ENCODE data around the gene TTC28.

The TTC28 gene

GRCh38 chr22:27994481-27995331 lies 684.9 kb downstream of the TTC28 start:
- CTCF ChIA-PET, result interaction anchor here (2.8 to 20.1 kb wide), 2 partner anchors 10 to 115 kb away, joined by 9 to 514 read pairs; no protein-coding TSS in a partner anchor
- H3K4me3 ChIP-seq (ENCODE audit: low read depth, low read length), result no peak overlapping the region
- POLR2A ChIA-PET, result no interaction called here
- TF ChIP-seq, protein P1, sequence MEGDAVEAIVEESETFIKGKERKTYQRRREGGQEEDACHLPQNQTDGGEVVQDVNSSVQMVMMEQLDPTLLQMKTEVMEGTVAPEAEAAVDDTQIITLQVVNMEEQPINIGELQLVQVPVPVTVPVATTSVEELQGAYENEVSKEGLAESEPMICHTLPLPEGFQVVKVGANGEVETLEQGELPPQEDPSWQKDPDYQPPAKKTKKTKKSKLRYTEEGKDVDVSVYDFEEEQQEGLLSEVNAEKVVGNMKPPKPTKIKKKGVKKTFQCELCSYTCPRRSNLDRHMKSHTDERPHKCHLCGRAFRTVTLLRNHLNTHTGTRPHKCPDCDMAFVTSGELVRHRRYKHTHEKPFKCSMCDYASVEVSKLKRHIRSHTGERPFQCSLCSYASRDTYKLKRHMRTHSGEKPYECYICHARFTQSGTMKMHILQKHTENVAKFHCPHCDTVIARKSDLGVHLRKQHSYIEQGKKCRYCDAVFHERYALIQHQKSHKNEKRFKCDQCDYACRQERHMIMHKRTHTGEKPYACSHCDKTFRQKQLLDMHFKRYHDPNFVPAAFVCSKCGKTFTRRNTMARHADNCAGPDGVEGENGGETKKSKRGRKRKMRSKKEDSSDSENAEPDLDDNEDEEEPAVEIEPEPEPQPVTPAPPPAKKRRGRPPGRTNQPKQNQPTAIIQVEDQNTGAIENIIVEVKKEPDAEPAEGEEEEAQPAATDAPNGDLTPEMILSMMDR (IDR thresholded peaks at IDR 0.05; ENCODE audit: insufficient read depth, low read length, missing control alignments), result no peak
- DNase-seq (ENCODE audit: low read depth, low spot score), result no peak

DNA sequence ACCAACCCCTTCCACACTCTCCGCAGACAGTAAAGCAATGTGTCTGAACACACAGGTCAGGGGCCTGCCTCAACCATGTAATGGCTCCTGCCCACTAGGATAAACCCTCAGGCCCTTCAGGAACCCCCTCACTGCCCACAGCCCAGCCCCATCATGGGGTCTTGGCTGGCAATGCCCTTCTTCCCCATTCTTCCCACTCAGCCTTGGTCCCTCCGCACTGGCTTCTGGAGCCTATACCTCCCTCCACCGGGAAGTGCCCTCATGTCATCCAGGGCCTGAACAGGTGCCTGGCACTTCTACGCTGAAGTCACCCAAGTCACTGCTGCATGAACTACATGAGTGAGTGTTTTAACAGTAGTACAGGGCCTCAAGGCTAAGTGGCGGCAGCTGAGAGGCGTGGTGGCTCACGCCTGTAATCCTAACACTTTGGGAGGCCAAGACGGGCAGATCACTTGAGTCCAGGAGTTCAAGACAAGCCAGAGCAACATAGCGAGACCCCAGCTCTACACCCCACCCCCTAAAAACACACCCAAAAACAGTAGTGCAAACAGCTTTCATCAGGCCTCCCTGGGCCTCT lies 685.8 kb downstream of the TTC28 start:
- CTCF ChIA-PET, result interaction anchor here (2.8 to 20.1 kb wide), 2 partner anchors 10 to 114 kb away, joined by 9 to 514 read pairs; no protein-coding TSS in a partner anchor
- POLR2A ChIA-PET, result no interaction called here
- H3K4me3 ChIP-seq (ENCODE audit: low read depth, low read length), result no peak overlapping the region
- no peak for DNase-seq (ENCODE audit: low read depth, low spot score)
- TF ChIP-seq, protein P1 (IDR thresholded peaks at IDR 0.05; ENCODE audit: insufficient read depth, low read length, missing control alignments), result no peak

- no peak overlapping the region for H3K4me3 ChIP-seq (ENCODE audit: low read depth, low read length)
- ChIA-PET CTCF (interaction anchor here (0.6 to 1.5 kb wide), 3 partner anchors 8 to 107 kb away, joined by 3 to 5 read pairs (median 3); no protein-coding TSS in a partner anchor), POLR2A (no interaction called here)
- DNase-seq (ENCODE audit: low read depth, low spot score), result no peak
- TF ChIP-seq, protein P1 (IDR thresholded peaks at IDR 0.05; ENCODE audit: insufficient read depth, low read length, missing control alignments), result no peak
Observed at GRCh38 chr22:27993201-27993635, 686.4 kb downstream of the TTC28 start.

- H3K4me3 ChIP-seq (ENCODE audit: low read depth, low read length), result no peak overlapping the region
- ChIA-PET POLR2A (no interaction called here), CTCF (interaction anchor here (0.6 to 1.5 kb wide), 4 partner anchors 9 to 111 kb away, joined by 3 to 5 read pairs (median 3); no protein-coding TSS in a partner anchor)
Observed at GRCh38 chr22:27992294-27993165, 687.1 kb downstream of the TTC28 start.

GRCh38 chr22:27991586-27992293 lies 687.9 kb downstream of the TTC28 start:
- no peak overlapping the region for H3K4me3 ChIP-seq (ENCODE audit: low read depth, low read length)
- CTCF ChIA-PET, result interaction anchor here (1.0 to 2.4 kb wide), 4 partner anchors 27 to 111 kb away, joined by 3 to 12 read pairs (median 6); no protein-coding TSS in a partner anchor
- TF ChIP-seq, protein P1 (IDR thresholded peaks at IDR 0.05; ENCODE audit: insufficient read depth, low read length, missing control alignments), result no peak
- no peak for DNase-seq (ENCODE audit: low read depth, low spot score)
- POLR2A ChIA-PET, result no interaction called here

More at GRCh38 chr22:27992294-27993165, 687.1 kb downstream of the TTC28 start:
- TF ChIP-seq, protein P1 (IDR thresholded peaks at IDR 0.05; ENCODE audit: insufficient read depth, low read length, missing control alignments), result no peak
- no peak for DNase-seq (ENCODE audit: low read depth, low spot score)

All from AG04449 (cell line).